Stimulated activated naive CD8-positive, alpha-beta T cell treated with anti-CD3 and anti-CD28 coated beads, Interleukin-15, Interleukin-2, amounts not matched to agents 100 ng/mL and 50 ng/mL, for 24 hours (primary cell): ENCODE data around the gene PELI3.
"Not testable (repeated sequence)": the region's sequence is repeated elsewhere in the genome, so short reads cannot be mapped to it uniquely, and the experiment has no call there.

Experiments
- H3K27ac Mint-ChIP-seq: one replicate; pipeline ENCODE4 v1.8.0; 2021; ENCODE audit warnings: mild to moderate bottlenecking, mixed read lengths
- H3K27me3 Mint-ChIP-seq: one replicate; pipeline ENCODE4 v1.8.0; 2021; ENCODE audit warnings: mixed read lengths
- H3K36me3 Mint-ChIP-seq: one replicate; pipeline ENCODE4 v1.8.0; 2021; ENCODE audit warnings: low read depth, mixed read lengths
- H3K4me1 Mint-ChIP-seq: one replicate; pipeline ENCODE4 v1.8.0; 2021; ENCODE audit warnings: low read depth, mixed read lengths
- H3K4me3 Mint-ChIP-seq: one replicate; pipeline ENCODE4 v1.8.0; 2021; ENCODE audit warnings: mild to moderate bottlenecking, mixed read lengths
- H3K9me3 Mint-ChIP-seq: one replicate; pipeline ENCODE4 v1.8.0; 2021; ENCODE audit warnings: mixed read lengths

PELI3 gene

GRCh38 chr11:66462911-66463310, 3.8 kb upstream of the PELI3 start:
- no peaks in the 10 kb centered on the region for H3K27me3 Mint-ChIP-seq
- peaks cover 52% of the 10 kb centered on the region for H3K4me1 Mint-ChIP-seq
- peaks cover 9% of the 10 kb centered on the region for H3K9me3 Mint-ChIP-seq
- H3K4me3 Mint-ChIP-seq = no peak overlapping the region
- no peak overlapping the region for H3K27ac Mint-ChIP-seq
- peaks cover 4% of the 10 kb centered on the region for H3K36me3 Mint-ChIP-seq

GRCh38 chr11:66464116-66464515, 2.6 kb upstream of the PELI3 start:
- H3K4me1 Mint-ChIP-seq = peaks cover 47% of the 10 kb centered on the region
- not testable (repeated sequence) for H3K27me3 Mint-ChIP-seq, H3K27ac Mint-ChIP-seq, H3K4me3 Mint-ChIP-seq, H3K36me3 Mint-ChIP-seq, H3K9me3 Mint-ChIP-seq

GRCh38 chr11:66464916-66465315, 1.8 kb upstream of the PELI3 start:
- Mint-ChIP-seq H3K36me3 (peaks cover 4% of the 10 kb centered on the region), H3K9me3 (peaks cover 9% of the 10 kb centered on the region), H3K27ac (no peak overlapping the region), H3K4me1 (peaks cover 40% of the 10 kb centered on the region), H3K4me3 (no peak overlapping the region), H3K27me3 (no peaks in the 10 kb centered on the region)

GRCh38 chr11:66465373-66466224, 1.1 kb upstream of the PELI3 start:
- Mint-ChIP-seq H3K36me3 (peaks cover 4% of the 10 kb centered on the region), H3K27ac (peak overlapping the region; percentile 49), H3K9me3 (peaks cover 9% of the 10 kb centered on the region), H3K4me1 (peaks cover 44% of the 10 kb centered on the region), H3K4me3 (peak overlapping the region; percentile 76), H3K27me3 (no peaks in the 10 kb centered on the region)

- Mint-ChIP-seq H3K27ac (peak overlapping the region; percentile 52), H3K9me3 (peaks cover 5% of the 10 kb centered on the region), H3K4me1 (peaks cover 44% of the 10 kb centered on the region), H3K4me3 (peak overlapping the region; percentile 86), H3K36me3 (peaks cover 1% of the 10 kb centered on the region), H3K27me3 (no peaks in the 10 kb centered on the region)
These were observed 442 bp downstream of the PELI3 start for GRCh38 chr11:66467034-66467659.

- Mint-ChIP-seq H3K36me3 (peaks cover 3% of the 10 kb centered on the region), H3K27ac (peak overlapping the region; percentile 52), H3K4me1 (peaks cover 41% of the 10 kb centered on the region), H3K4me3 (peak overlapping the region; percentile 86), H3K9me3 (peaks cover 1% of the 10 kb centered on the region), H3K27me3 (no peaks in the 10 kb centered on the region)
These were observed 1.1 kb downstream of the PELI3 start for GRCh38 chr11:66467756-66468155.

GRCh38 chr11:66468691-66469090, 2.0 kb downstream of the PELI3 start:
- no peaks in the 10 kb centered on the region for H3K9me3 Mint-ChIP-seq
- no peak overlapping the region for H3K4me3 Mint-ChIP-seq

GRCh38 chr11:66469441-66469840, 2.7 kb downstream of the PELI3 start:
- H3K4me1 Mint-ChIP-seq = peaks cover 31% of the 10 kb centered on the region
- no peaks in the 10 kb centered on the region for H3K27me3 Mint-ChIP-seq
- no peak overlapping the region for H3K27ac Mint-ChIP-seq
- H3K4me3 Mint-ChIP-seq = no peak overlapping the region
- H3K36me3 Mint-ChIP-seq = peaks cover 3% of the 10 kb centered on the region
- H3K9me3 Mint-ChIP-seq = no peaks in the 10 kb centered on the region

More at GRCh38 chr11:66468691-66469090, 2.0 kb downstream of the PELI3 start:
- H3K4me1 Mint-ChIP-seq = peaks cover 31% of the 10 kb centered on the region
- no peaks in the 10 kb centered on the region for H3K27me3 Mint-ChIP-seq
- no peak overlapping the region for H3K27ac Mint-ChIP-seq
- peaks cover 3% of the 10 kb centered on the region for H3K36me3 Mint-ChIP-seq

- no peak overlapping the region for H3K27ac Mint-ChIP-seq
- H3K36me3 Mint-ChIP-seq = peaks cover 3% of the 10 kb centered on the region
- no peak overlapping the region for H3K4me3 Mint-ChIP-seq
- H3K4me1 Mint-ChIP-seq = peaks cover 31% of the 10 kb centered on the region
- no peaks in the 10 kb centered on the region for H3K9me3 Mint-ChIP-seq
- no peaks in the 10 kb centered on the region for H3K27me3 Mint-ChIP-seq
These were observed 3.3 kb downstream of the PELI3 start for GRCh38 chr11:66470015-66470414.

GRCh38 chr11:66471142-66471541, 4.4 kb downstream of the PELI3 start:
- no peaks in the 10 kb centered on the region for H3K27me3 Mint-ChIP-seq
- H3K4me1 Mint-ChIP-seq = peaks cover 22% of the 10 kb centered on the region
- H3K36me3 Mint-ChIP-seq = peaks cover 3% of the 10 kb centered on the region
- no peak overlapping the region for H3K4me3 Mint-ChIP-seq
- H3K27ac Mint-ChIP-seq = no peak overlapping the region
- H3K9me3 Mint-ChIP-seq = no peaks in the 10 kb centered on the region

GRCh38 chr11:66472054-66472453, 5.3 kb downstream of the PELI3 start:
- Mint-ChIP-seq H3K27me3 (no peaks in the 10 kb centered on the region), H3K4me3 (no peak overlapping the region), H3K36me3 (peaks cover 3% of the 10 kb centered on the region), H3K9me3 (no peaks in the 10 kb centered on the region), H3K4me1 (peaks cover 19% of the 10 kb centered on the region), H3K27ac (no peak overlapping the region)

- H3K36me3 Mint-ChIP-seq = peaks cover 3% of the 10 kb centered on the region
These were observed 6.5 kb downstream of the PELI3 start for GRCh38 chr11:66473167-66473566.

GRCh38 chr11:66473608-66474515, 7.2 kb downstream of the PELI3 start:
- Mint-ChIP-seq H3K27me3 (no peaks in the 10 kb centered on the region), H3K9me3 (no peaks in the 10 kb centered on the region), H3K27ac (no peak overlapping the region), H3K4me1 (peaks cover 7% of the 10 kb centered on the region), H3K36me3 (peaks cover 3% of the 10 kb centered on the region), H3K4me3 (no peak overlapping the region)

More at GRCh38 chr11:66473167-66473566, 6.5 kb downstream of the PELI3 start:
- Mint-ChIP-seq H3K27me3 (no peaks in the 10 kb centered on the region), H3K27ac (no peak overlapping the region), H3K9me3 (no peaks in the 10 kb centered on the region), H3K4me1 (peaks cover 9% of the 10 kb centered on the region), H3K4me3 (no peak overlapping the region)

- peaks cover 3% of the 10 kb centered on the region for H3K36me3 Mint-ChIP-seq
- H3K4me3 Mint-ChIP-seq = no peak overlapping the region
- H3K4me1 Mint-ChIP-seq = peaks cover 10% of the 10 kb centered on the region
- no peaks in the 10 kb centered on the region for H3K27me3 Mint-ChIP-seq
- no peaks in the 10 kb centered on the region for H3K9me3 Mint-ChIP-seq
- no peak overlapping the region for H3K27ac Mint-ChIP-seq
These were observed 8.9 kb downstream of the PELI3 start for GRCh38 chr11:66475349-66476172.
